SJCRH30 (cell line): ENCODE data around the gene TAAR1. TPM values are rescaled to one million over a fixed set of nuclear protein-coding genes. Genes with fewer than 3 reads are reported as not detected.
"Not testable (repeated sequence)": the region's sequence is repeated elsewhere in the genome, so short reads cannot be mapped to it uniquely, and the experiment has no call there.

Experiments
- DNase-seq, 2 experiments: peaks; one replicate each; pipeline ENCODE4 v3.0.0-alpha.2; 2015 to 2020
- H3K27ac ChIP-seq: fragments of 250-450 bp; sonication (Bioruptor Pico); 2 replicates; pipeline ENCODE4 v1.5.1; 2020; ENCODE audit warnings: mild to moderate bottlenecking, moderate library complexity
- H3K27me3 ChIP-seq: fragments of 250-450 bp; sonication (Bioruptor Pico); 2 replicates; pipeline ENCODE4 v1.5.1; 2020; ENCODE audit warnings: mild to moderate bottlenecking, moderate library complexity
- H3K36me3 ChIP-seq: fragments of 250-450 bp; sonication (Bioruptor Pico); 2 replicates; pipeline ENCODE4 v1.5.1; 2020; ENCODE audit warnings: mild to moderate bottlenecking, moderate library complexity
- H3K4me1 ChIP-seq: fragments of 250-450 bp; sonication (Bioruptor Pico); 2 replicates; pipeline ENCODE4 v1.5.1; 2020; ENCODE audit warnings: mild to moderate bottlenecking, moderate library complexity
- H3K4me3 ChIP-seq: fragments of 250-450 bp; sonication (Bioruptor Pico); 2 replicates; pipeline ENCODE4 v1.5.1; 2020; ENCODE audit warnings: mild to moderate bottlenecking, moderate library complexity
- H3K9me3 ChIP-seq: fragments of 250-450 bp; sonication (Bioruptor Pico); replicated peaks from 2 replicates; pipeline ENCODE4 v1.5.1; 2020; ENCODE audit warnings: mild to moderate bottlenecking, moderate library complexity
- total RNA-seq: library from RNA; depleted of rRNA; stranded (reverse); fragments of >200 nt; shearing (Covaris generic); gene quantifications from 2 replicates; pipeline ENCODE4 v1.2.3, GENCODE V29; 2014

Gene TAAR1
- total RNA-seq, 1 experiment from 2014 or later = not detected

DNA sequence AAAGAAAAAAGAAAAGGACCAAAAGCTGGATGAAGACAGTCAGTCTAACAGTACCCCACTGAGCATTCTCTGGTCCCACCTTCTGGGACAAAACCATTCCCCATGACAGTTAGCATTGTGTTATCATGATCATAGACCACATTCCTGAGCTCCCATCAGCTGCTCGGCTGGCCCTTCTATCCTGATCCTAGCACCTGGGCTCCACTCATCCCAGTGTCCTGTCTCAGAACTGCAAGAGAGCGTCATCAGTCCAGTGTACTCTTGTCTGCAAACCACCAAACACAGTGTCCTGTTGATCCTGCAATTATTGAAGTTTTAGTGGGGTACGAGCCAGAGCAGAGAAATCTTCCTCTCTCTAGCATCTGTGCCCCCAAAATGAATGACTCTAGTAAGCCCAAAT is 16.0 kb upstream of the TAAR1 start:
- peaks cover 14% of the 10 kb centered on the region; the same call in 1 of the 2 replicates for H3K4me1 ChIP-seq
- H3K27me3 ChIP-seq = no peaks in the 10 kb centered on the region
- H3K9me3 ChIP-seq = no peaks in the 10 kb centered on the region
- DNase-seq = peak in 1 of 2 experiments; percentile 10
- no peak overlapping the region for H3K4me3 ChIP-seq
- no peak overlapping the region for H3K27ac ChIP-seq
- H3K36me3 ChIP-seq = no peaks in the 10 kb centered on the region

DNA sequence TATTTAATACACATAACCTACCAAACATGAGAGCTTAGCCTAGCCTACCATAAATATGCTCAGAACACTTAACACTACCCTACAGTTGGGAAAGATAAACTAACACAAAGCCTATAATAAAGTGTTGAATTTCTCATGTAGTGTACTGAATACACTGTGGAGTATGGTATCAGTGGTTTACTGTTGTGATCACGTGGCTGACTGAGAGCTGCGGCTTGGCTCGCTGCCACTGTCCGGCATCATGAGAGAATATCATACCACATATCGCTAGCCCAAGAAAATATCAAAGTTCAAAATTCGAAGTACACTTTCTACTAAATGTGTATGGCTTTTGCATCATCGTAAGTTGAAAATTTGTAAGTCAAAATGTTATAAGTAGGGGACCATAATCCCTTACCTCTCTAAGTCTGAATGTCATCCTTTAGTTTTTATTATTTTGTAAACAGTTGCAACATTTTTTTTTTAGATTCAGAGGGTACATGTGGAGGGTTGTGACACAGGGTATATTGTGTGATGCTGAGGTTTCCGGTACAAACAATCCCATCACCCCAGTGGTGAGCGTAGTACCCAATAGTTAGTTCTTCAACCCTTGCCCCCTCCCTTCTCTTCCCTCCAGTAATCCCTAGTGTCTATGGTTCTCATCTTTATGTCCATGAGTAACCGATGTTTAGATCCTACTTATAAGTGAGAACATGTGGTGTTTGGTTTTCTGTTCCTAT is 14.6 kb upstream of the TAAR1 start:
- Histone ChIP-seq H3K9me3 (no peaks in the 10 kb centered on the region), H3K27ac (no peak overlapping the region), H3K36me3 (no peaks in the 10 kb centered on the region), H3K27me3 (no peaks in the 10 kb centered on the region), H3K4me1 (0 out of 2 replicates have a peak, but pooled peaks cover 3% of the 10 kb centered on the region), H3K4me3 (no peak overlapping the region)
- DNase-seq = peak; percentile 61 to 72

DNA sequence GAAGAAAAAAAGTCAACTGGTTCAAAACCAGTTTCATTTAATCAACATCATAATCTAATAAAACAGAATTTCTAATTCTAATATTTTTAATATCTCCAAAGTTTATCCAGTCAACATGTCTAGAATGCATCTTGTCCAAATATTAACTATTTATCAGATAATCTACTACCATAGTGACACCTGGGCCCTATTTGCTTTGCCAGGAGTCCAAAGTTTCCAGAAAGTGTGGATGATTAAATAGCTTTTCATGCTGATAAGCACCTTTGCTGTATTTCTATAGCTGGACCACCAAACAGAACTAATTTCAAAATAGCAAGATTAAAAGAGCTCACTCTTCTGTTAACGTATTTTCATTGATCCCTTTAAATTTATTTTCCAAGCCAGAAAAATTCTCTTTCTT is 12.3 kb upstream of the TAAR1 start:
- Histone ChIP-seq H3K27ac (no peak overlapping the region), H3K9me3 (no peaks in the 10 kb centered on the region), H3K27me3 (no peaks in the 10 kb centered on the region), H3K4me3 (no peak overlapping the region), H3K4me1 (0 out of 2 replicates have a peak, but pooled peaks cover 3% of the 10 kb centered on the region), H3K36me3 (no peaks in the 10 kb centered on the region)
- no peak for DNase-seq

DNA sequence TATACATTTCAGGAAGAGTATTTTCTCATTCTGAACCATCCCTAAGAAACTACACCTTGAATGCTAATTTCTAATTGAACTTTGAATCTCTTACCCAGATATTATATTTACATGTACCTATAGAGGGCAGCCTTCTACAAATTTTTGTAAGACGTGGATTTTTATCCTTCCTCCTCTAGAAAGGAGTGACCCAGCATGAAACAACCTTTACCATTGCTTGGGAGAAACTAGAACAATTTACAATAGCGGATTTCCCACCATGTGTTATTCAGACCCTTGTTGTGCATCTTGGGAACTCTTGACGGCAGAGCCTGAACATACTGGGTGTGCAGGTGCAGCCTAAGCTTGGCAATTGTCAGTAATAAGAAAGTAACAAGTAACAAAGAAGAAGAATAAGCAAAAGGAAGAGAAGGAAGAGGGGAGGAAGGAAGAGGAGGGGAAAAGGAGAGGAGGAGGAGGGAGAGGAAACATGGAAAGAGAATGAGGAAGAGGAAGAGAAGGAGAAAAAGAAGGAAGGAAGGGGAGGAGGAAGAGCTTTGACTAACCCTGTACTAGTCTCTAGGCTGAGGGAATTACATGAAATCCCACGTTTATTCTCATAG is 10.8 kb upstream of the TAAR1 start:
- no peak overlapping the region for H3K27ac ChIP-seq
- DNase-seq = peak in 1 of 2 experiments; percentile 41
- no peaks in the 10 kb centered on the region for H3K36me3 ChIP-seq
- H3K4me3 ChIP-seq = no peak overlapping the region
- H3K27me3 ChIP-seq = no peaks in the 10 kb centered on the region
- H3K4me1 ChIP-seq = 0 out of 2 replicates have a peak, but pooled peaks cover 3% of the 10 kb centered on the region
- no peaks in the 10 kb centered on the region for H3K9me3 ChIP-seq

DNA sequence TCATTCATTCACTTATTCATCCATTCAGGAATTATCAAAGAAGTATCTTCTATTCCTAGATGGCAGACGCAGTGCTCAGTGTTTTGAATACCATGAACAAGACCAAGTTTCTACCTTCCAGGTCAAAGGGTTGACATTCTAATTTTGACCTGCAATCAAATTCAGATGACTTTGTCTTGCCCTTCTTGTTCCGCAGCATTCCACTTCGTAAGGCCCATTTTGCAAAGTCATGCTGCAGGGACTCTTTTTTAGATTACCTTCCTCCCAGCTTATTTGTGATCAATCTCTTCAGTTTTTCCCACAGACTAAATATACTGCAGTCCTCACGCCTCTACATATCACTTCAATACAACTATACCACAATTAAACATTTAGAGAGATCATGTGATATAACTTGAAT is 7.1 kb upstream of the TAAR1 start:
- Histone ChIP-seq H3K27ac (no peak overlapping the region), H3K36me3 (no peaks in the 10 kb centered on the region), H3K4me3 (no peak overlapping the region), H3K27me3 (no peaks in the 10 kb centered on the region), H3K4me1 (no peaks in the 10 kb centered on the region), H3K9me3 (peaks cover 3% of the 10 kb centered on the region; the same call in 1 of the 2 replicates)
- DNase-seq = no peak

DNA sequence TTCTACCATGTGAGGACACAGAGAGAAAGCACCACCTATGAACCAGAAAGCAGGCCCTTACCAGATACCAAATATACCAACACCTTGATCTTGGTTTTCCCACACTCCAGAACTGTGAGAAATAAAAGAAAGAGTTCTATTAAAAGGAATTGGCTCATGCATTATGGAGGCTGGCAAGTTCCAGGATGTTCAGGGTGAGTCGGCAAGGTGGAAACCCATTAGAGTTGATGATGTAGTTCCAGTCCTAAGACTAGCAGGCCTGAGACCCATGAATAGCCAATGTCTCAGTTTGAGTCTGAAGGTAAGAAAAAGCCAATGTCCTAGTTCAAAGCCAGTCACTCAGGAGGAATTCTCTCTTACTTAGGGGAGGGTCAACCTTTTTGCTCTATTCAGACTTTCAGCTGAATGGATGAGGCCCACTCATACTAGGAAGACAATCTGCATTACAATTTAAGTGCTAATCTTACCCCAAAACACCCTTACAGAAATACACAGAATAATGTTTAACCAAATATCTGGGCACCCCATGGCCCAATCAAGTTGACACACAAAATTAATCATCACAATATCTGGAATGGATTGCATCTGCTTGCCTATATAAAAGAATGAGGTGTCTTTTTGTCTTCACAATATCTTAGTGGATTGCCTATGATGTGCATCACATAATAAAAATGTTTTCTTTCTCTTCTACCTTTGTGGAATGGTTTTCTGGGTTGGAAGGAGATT is 5.5 kb upstream of the TAAR1 start:
- no peak for DNase-seq
- no peaks in the 10 kb centered on the region for H3K27me3 ChIP-seq

DNA sequence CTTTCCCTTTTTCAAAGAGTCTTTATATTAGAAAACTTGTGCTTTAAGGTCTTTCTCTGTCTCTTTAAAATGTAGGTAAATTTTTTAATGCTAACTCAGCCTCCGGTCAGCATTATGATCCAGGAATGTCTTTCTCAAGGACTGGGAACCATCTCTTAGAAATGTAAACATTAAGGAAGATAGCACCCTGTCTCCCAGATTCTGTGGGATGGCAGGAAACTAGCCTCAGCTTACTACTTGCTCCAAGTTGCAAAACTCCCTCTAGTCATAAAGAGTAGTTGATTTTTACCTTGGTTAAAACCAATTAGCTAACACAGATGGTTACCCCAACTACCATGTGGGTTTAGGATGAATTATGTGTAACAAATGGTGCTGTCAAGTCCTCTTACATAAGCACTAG is 4.7 kb upstream of the TAAR1 start:
- no peak for DNase-seq
- H3K36me3 ChIP-seq = no peaks in the 10 kb centered on the region
- H3K9me3 ChIP-seq = peaks cover 3% of the 10 kb centered on the region; the same call in 1 of the 2 replicates
- H3K4me1 ChIP-seq = no peaks in the 10 kb centered on the region
- H3K27me3 ChIP-seq = no peaks in the 10 kb centered on the region
- H3K4me3 ChIP-seq = no peak overlapping the region
- H3K27ac ChIP-seq = no peak overlapping the region

More for the DNA sequence above, 5.5 kb upstream of the TAAR1 start:
- no peaks in the 10 kb centered on the region for H3K4me1 ChIP-seq
- no peak overlapping the region for H3K27ac ChIP-seq
- H3K36me3 ChIP-seq = no peaks in the 10 kb centered on the region
- peaks cover 3% of the 10 kb centered on the region; the same call in 1 of the 2 replicates for H3K9me3 ChIP-seq
- H3K4me3 ChIP-seq = no peak overlapping the region

DNA sequence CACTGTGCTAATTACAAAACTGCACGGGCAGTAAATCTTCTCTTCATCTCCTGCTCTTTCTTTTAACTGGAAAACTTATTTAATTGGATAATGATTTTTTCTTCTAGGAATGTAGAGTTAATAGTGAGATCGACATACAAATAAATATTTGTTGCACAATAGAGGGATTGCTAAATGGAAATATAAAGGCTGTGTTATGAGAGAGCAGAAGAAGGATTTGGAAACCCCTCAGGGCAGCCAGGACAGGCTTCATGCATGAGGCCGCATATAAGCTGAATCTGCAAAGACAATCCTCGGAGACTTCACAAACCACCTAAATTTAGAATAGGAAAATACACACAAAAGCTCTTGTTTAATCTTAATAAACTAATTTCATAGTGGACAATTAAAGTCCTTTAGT is 2.9 kb upstream of the TAAR1 start:
- Histone ChIP-seq H3K4me1 (no peaks in the 10 kb centered on the region), H3K9me3 (peaks cover 3% of the 10 kb centered on the region; the same call in 1 of the 2 replicates), H3K4me3 (no peak overlapping the region), H3K27me3 (no peaks in the 10 kb centered on the region), H3K27ac (no peak overlapping the region), H3K36me3 (no peaks in the 10 kb centered on the region)
- no peak for DNase-seq

DNA sequence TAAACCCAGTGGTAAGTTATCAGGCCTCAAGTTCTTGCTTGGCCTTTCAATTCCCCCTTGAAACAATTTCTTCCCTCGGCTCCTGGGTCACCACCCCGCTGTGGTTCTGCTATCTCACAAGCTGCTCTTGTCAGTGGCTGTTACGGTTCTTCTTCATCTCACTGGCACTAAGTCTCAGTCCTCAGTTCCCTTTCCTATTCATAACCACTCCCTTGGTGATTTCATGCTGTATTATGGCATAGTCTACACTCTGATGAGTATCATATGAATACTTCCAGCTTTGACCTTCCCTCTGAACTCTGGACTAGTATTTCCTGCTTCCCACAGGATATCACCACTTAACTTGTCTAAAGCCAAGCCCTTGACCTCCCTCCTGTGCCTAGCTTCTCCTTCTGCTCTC is 7.9 kb downstream of the TAAR1 start:
- Histone ChIP-seq H3K27me3 (no peaks in the 10 kb centered on the region; the same call in 1 of the 2 replicates), H3K36me3 (no peaks in the 10 kb centered on the region), H3K4me1 (no peaks in the 10 kb centered on the region), H3K27ac (no peak overlapping the region), H3K9me3 (no peaks in the 10 kb centered on the region; the same call in 1 of the 2 replicates), H3K4me3 (no peak overlapping the region)
- no peak for DNase-seq

DNA sequence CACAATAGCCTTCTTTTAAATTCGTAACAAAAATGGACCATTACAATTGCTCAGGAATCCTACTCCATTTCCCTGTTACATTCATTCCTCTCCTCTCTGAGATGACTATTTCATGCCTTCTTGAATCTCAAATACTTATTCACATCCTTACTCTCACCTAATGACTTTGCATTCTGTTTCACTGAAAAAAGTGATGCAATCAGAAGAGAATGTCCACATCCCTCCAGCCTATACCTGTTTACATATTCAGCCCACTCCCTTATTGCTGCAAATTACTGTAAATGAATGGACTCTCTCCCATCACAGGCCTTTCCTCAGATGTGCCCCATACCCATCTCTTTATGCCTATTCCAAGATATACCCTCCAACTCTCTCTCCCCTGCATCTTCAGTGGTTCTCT is 8.6 kb downstream of the TAAR1 start:
- no peak overlapping the region for H3K27ac ChIP-seq
- no peaks in the 10 kb centered on the region; the same call in 1 of the 2 replicates for H3K9me3 ChIP-seq
- H3K27me3 ChIP-seq = no peaks in the 10 kb centered on the region; the same call in 1 of the 2 replicates
- no peaks in the 10 kb centered on the region for H3K4me1 ChIP-seq
- H3K4me3 ChIP-seq = no peak overlapping the region
- H3K36me3 ChIP-seq = no peaks in the 10 kb centered on the region
- DNase-seq = no peak

DNA sequence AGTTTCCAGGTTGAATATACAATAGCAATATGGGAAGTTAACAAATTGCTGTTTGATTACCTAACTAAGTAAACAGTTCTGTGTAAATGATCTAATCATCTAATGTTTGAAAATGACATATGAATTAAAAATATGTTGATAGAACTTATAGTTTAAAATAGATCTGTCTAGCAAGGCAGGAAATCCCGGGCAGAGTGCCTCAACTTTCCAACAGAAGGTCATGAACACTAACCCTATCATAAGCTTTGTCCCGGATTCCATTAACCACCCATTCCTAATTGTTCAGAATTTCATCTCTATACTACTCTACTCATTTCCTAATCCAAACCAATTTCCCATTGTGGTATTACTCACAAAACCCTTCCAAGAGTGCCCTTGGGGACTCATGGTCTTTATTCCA is 10.2 kb downstream of the TAAR1 start:
- no peak for DNase-seq

DNA sequence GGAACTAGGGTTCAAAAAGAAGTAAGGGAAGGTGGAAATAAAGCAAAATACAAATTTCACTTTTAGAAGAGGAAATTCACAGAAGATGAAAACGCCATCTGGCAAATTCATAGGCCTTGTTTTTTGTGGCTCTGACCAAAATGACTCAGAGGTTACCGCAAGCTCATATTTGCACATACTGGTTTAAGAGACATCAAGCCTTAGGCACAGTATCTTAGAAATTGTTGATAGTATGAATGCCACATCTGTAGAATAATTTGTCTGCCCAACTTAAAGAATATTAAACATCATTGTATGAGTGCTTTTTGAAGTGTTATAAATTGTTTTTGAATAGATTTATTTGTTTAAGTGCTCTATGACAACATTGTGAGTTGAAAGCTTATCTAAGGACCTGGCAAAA is 10.6 kb downstream of the TAAR1 start:
- H3K36me3 ChIP-seq = no peaks in the 10 kb centered on the region
- no peak overlapping the region for H3K27ac ChIP-seq
- H3K9me3 ChIP-seq = no peaks in the 10 kb centered on the region; the same call in 1 of the 2 replicates
- no peak overlapping the region for H3K4me3 ChIP-seq
- no peaks in the 10 kb centered on the region for H3K27me3 ChIP-seq
- no peak for DNase-seq
- no peaks in the 10 kb centered on the region for H3K4me1 ChIP-seq

More for the DNA sequence above, 10.2 kb downstream of the TAAR1 start:
- Histone ChIP-seq H3K36me3 (no peaks in the 10 kb centered on the region), H3K4me3 (no peak overlapping the region), H3K27ac (no peak overlapping the region), H3K27me3 (no peaks in the 10 kb centered on the region), H3K9me3 (no peaks in the 10 kb centered on the region; the same call in 1 of the 2 replicates), H3K4me1 (no peaks in the 10 kb centered on the region)

DNA sequence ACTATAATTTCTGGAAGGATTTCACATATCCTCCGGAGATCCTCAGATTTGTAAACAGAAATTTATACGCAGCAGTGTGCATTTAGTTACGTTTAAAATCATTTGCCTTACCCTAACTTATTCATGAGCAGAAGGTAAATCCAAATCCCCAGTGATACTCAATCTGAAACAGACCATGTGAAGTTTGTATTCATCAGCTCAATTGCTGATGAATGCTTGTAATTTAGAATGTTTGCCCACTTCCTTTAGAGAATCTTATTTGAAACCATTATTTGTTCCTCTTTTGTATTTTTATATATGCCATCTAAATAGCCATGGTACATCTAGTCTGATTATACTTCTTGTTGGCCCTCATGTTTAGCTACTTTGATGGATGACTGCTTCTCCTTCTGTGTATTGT is 15.4 kb downstream of the TAAR1 start:
- H3K27ac ChIP-seq = no peak overlapping the region
- no peak overlapping the region for H3K4me3 ChIP-seq
- H3K9me3 ChIP-seq = no peaks in the 10 kb centered on the region
- no peaks in the 10 kb centered on the region for H3K36me3 ChIP-seq
- H3K27me3 ChIP-seq = no peaks in the 10 kb centered on the region
- no peak for DNase-seq
- H3K4me1 ChIP-seq = no peaks in the 10 kb centered on the region

DNA sequence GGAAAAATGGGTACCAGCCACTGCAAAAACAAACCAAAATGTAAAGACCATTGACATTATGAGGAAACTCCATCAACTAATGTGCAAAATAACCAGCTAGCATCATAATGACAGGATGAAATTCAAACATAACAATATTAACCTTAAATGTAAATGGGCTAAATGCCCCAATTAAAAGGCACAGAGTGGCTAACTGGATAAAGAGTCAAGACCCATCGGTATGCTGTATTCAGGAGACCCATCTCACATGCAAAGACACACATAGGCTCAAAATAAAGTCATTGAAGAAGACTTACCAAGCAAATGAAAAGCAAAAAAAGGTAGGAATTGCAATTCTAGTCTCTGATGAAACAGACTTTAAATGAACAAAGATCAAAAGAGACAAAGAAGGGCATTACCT is 21.8 kb downstream of the TAAR1 start:
- not testable (repeated sequence) for H3K4me3 ChIP-seq, DNase-seq, H3K9me3 ChIP-seq, H3K27me3 ChIP-seq, H3K36me3 ChIP-seq, H3K27ac ChIP-seq, H3K4me1 ChIP-seq

DNA sequence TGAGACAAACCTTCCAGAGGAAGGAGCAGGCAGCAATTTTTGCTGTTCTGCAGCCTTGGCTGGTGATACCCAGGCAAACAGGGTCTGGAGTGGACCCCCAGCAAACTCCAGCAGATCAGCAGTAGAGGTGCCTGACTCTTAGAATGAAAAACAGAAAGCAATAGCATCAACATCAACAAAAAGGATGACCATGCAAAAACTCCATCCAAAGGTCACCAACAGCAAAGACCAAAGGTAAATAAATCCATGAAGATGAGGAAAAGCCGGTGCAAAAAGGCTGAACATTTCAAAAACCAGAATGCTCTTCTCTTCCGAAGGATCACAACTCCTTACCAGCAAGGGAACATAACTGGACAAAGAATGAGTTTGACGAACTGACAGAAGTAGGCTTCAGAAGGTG is 23.1 kb downstream of the TAAR1 start:
- H3K4me3 ChIP-seq, H3K4me1 ChIP-seq, H3K27ac ChIP-seq, DNase-seq, H3K27me3 ChIP-seq, H3K36me3 ChIP-seq, H3K9me3 ChIP-seq: not testable (repeated sequence)
